Motor neuron (in vitro differentiated cells): ENCODE data around the gene RBP2. TPM values are rescaled to one million over a fixed set of nuclear protein-coding genes. Genes with fewer than 3 reads are reported as not detected.
A peak's percentile ranks its signal among the peaks of the same experiment; 100 is the strongest.

Source experiments
- ATAC-seq, 8 experiments: fragments of 200-7000 bp; cut with Tn5 transposase; replicated peaks in 6 of 8; 2 replicates each; pipeline ENCODE4 v1.8.0; 2021; ENCODE audit warnings: mild to moderate bottlenecking in 8 of 8, moderate library complexity in 8 of 8
- H3K27ac ChIP-seq, 2 donors: fragments of 250-450 bp; sonication (Bioruptor Pico); 2 replicates each; pipeline ENCODE4 v1.9.0; 2021; ENCODE audit warnings: antibody characterized with exemption in 2 of 2, mild to moderate bottlenecking in 2 of 2, moderate library complexity in 1 of 2
- H3K4me1 ChIP-seq, 2 donors: fragments of 250-450 bp; sonication (Bioruptor Pico); replicated peaks in 1 of 2; 2 replicates each; pipeline ENCODE4 v1.6.1; 2021; ENCODE audit warnings: antibody characterized with exemption in 2 of 2, mild to moderate bottlenecking in 2 of 2, moderate library complexity in 1 of 2
- H3K4me3 ChIP-seq, 5 donors: fragments of 250-450 bp; sonication (Bioruptor Pico); 2 replicates each; pipeline ENCODE4 v1.9.0; 2021; ENCODE audit warnings: antibody characterized with exemption in 5 of 5, mild to moderate bottlenecking in 5 of 5, moderate library complexity in 4 of 5
- WGBS, 10 experiments: fragments of 450-650 bp; shearing (Covaris generic); methylation state at CpG; one replicate each; pipeline ENCODE4 v1.0.0; 2022; 5-methylcytosine and 5-hydroxymethylcytosine counted together
- in situ Hi-C, 9 experiments: fragments of 400-800 bp; cut with MboI; loops; one replicate each; pipeline ENCODE4 v1.15.0; 2021; ENCODE audit warnings: low sequenced_read_pairs in 9 of 9, low pct_unique_long_range_greater_than_20kb in 2 of 9; ENCODE audit not compliant: unreplicated experiment in 9 of 9
- total RNA-seq, 8 experiments: library from RNA; unstranded; fragments of 300-600 nt; gene quantifications; 2 replicates each; pipeline versions ENCODE4 v1.2.3 to v1.2.4, GENCODE V29; 2022

RBP2 gene
- total RNA-seq, 8 experiments from 2014 or later, result 0.73 to 3.3 (median 1.4) TPM; not detected in 3

DNA sequence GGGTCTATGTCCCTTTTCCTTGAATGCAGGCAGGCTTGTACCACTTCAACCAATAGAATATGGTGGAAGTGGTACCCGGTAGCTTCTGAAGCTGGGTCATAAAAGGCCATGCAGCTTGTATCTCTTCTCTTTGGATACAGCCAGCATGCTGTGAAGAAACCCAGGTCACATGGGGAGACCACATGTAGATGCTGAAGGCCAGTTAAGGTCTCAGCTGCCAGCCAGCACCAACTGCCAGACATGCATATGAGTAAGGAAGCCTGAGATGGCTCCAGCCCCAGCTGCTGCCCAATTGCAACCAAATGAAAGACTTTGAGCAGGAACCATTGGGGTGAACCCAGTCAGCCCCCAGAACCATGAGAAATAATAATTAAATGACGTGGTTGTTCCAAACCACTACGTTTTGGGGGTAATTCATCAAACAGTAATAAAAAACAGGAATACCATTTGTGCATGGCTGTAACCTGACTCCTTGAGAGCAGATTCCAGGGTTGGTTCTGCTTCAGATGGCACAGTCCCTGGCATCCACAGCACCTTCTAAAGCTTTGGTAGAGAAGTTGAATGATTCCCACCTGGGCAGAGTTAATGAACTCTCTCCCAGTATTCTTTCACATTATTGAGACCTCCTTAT, 3.8 kb downstream of the RBP2 start:
- peaks cover 11 to 19% of the 10 kb centered on the region in 2 donors for H3K4me1 ChIP-seq
- WGBS, 10 experiments, result 40 to 94% (median 81%) methylated on average over 1 to 3 of the region's 3 CpGs; no CpG with 5 or more reads in 4 of the 10 experiments
- ATAC-seq, result no peak
- no peak overlapping the region for H3K4me3 ChIP-seq
- no peak overlapping the region for H3K27ac ChIP-seq
- in situ Hi-C loops, result no loop called here

DNA sequence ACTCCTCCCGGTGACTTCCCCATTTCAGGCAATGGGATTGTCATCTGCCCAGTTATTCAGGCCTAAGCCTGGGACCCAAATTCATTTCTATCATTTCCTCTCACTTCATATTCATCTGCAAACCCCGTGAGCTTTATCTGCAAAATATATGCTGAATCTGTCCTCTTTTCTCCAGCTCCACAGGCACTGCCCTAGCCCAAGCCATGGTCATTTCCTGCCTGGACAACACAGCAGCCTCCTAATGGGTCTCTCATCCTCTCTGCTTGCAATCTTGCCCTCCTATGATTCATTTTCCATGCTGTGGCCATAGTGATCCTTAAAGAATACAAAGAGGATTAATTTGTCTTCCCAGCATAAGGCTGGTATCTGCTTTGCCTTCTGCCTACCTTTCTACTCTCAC, 6.1 kb downstream of the RBP2 start:
- no peak overlapping the region for H3K27ac ChIP-seq
- ATAC-seq, result peak in 3 of 8 experiments; percentile 29 to 84 (median 82)
- WGBS, 10 experiments, result 0 to 100% (median 62%) methylated on average over 1 to 2 of the region's 2 CpGs; no CpG with 5 or more reads in 2 of the 10 experiments
- H3K4me1 ChIP-seq, result peaks cover 11 to 19% of the 10 kb centered on the region in 2 donors
- no peak overlapping the region for H3K4me3 ChIP-seq
- in situ Hi-C loops, result no loop called here

DNA sequence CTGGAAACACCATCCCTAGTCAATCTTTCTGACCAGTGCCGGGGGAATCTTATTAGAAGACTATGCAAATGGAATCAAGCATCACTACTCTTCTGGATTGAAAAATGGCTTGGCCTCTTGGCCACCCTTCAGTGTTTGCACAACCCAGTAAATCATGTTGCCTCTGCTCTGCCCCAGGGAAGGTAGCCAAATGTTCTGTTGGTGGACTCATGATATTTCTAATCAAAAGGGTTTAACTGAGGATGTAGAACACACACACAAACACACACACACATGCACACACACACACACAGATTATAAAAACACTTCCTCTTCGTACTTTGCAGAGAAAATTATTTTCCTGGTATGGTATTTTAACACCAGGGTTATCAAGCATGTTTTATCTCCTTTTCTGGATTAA, 7.9 kb downstream of the RBP2 start:
- ATAC-seq, result peak in 5 of 8 experiments; percentile 63 to 94 (median 86)
- WGBS, 10 experiments, result 0 to 100% (median 40%) methylated on average over 1 to 2 of the region's 2 CpGs; no CpG with 5 or more reads in 2 of the 10 experiments
- Histone ChIP-seq H3K4me1 (peaks cover 11 to 19% of the 10 kb centered on the region in 2 donors), H3K27ac (peak overlapping the region in 1 of 2 donors; percentile 18), H3K4me3 (no peak overlapping the region)
- in situ Hi-C loops, result no loop called here

DNA sequence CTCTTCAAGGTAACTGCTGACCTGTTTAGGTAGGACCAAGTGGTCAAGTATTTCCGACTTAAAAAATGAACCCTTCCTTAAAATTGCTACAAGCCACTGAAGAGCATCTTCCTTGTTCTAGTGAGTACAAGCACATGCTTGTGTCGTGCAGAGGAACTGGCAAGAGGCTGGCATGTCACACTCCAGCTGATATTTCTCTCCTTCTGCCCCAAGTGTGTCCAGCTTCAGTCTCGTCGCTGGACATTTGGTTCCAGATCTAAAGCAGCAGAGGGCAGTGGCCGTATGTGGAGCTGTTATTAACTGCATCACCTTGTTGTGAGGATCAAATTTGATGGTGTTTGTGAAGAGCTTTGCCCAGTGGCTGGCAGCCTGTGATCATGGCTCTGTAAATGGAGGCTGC, 10.0 kb downstream of the RBP2 start:
- in situ Hi-C loops, result no loop called here
- no peak overlapping the region for H3K27ac ChIP-seq
- peaks cover 11 to 19% of the 10 kb centered on the region in 2 donors for H3K4me1 ChIP-seq
- 56 to 100% (median 94%) methylated on average over 1 to 4 of the region's 5 CpGs for WGBS, 10 experiments
- H3K4me3 ChIP-seq, result no peak overlapping the region
- ATAC-seq, result no peak

DNA sequence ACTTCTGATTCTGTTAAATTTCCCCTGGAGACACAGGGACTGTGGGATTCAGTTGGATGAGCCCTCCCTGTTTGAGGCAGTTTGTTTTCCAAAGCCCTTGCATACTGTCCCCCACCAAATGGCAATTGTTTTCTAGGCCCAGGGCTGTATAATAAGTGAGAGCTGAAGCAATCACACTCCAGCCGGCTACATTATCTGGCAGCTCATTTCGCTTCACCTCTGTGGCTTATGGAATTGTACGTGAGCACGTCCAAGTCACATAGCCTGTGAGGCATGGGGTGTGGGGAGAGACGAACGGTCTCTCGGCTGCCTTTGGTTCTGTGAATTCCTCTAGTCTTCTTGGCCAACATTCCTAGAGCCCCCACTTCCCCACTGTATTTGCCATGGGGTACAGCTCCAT, 10.7 kb downstream of the RBP2 start:
- H3K27ac ChIP-seq, result no peak overlapping the region
- WGBS, 10 experiments, result 80 to 100% (median 95%) methylated on average over 1 to 5 of the region's 7 CpGs; no CpG with 5 or more reads in 3 of the 10 experiments
- no peak for ATAC-seq
- in situ Hi-C loops, result no loop called here
- H3K4me1 ChIP-seq, result peaks cover 11 to 22% of the 10 kb centered on the region in 2 donors
- H3K4me3 ChIP-seq, result no peak overlapping the region

DNA sequence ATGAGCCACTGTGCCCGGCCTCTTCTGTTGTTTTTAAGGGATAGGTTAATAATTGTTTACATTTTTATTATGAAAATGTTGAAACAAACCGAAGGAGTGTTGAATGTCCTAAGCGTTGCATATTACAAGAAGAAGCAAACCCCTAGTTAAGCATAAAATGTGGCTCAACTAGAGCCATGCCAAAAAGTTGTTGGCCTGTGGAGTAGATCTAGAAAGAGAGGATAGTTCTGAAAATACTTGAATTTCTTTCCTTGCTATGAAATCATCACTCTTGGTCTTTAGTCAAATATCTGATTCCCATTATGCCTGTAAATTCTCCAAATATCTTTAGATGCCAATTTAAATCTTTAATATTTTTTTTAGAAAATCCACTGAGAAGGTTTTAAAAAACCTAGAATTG, 12.8 kb downstream of the RBP2 start:
- Histone ChIP-seq H3K4me1 (peaks cover 7 to 18% of the 10 kb centered on the region in 2 donors), H3K4me3 (no peak overlapping the region), H3K27ac (no peak overlapping the region)
- in situ Hi-C loops, result no loop called here
- 40 to 92% (median 60%) methylated on average over 2 to 3 of the region's 3 CpGs for WGBS, 10 experiments
- ATAC-seq, result no peak

DNA sequence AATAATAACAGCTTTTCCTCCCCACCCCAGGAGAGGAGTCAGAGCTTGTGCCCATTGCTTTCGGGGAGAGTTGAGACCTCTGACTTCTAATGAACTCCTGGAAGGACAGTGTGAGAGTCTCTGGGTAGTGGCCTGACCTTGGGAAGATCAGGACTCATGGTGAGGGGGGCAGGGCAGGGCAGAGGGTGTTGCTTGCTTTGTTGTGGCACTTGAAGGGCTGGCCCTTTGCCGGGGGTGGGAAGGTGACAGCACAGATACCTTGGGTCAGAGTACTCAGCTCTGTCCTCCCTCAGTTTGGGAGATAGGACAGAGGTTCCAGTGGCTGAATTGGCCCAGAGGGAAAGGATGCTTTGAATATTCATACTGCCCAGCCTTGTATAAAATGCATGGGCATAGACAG, 15.8 kb downstream of the RBP2 start:
- in situ Hi-C loops, result no loop called here
- H3K4me3 ChIP-seq, result no peak overlapping the region
- WGBS, 10 experiments, result 0 to 100% (median 83%) methylated on average over 1 to 2 of the region's 2 CpGs; no CpG with 5 or more reads in 4 of the 10 experiments
- ATAC-seq, result peak in 3 of 8 experiments; percentile 16 to 26 (median 19)
- peaks cover 4 to 26% of the 10 kb centered on the region in 2 donors for H3K4me1 ChIP-seq
- no peak overlapping the region for H3K27ac ChIP-seq

DNA sequence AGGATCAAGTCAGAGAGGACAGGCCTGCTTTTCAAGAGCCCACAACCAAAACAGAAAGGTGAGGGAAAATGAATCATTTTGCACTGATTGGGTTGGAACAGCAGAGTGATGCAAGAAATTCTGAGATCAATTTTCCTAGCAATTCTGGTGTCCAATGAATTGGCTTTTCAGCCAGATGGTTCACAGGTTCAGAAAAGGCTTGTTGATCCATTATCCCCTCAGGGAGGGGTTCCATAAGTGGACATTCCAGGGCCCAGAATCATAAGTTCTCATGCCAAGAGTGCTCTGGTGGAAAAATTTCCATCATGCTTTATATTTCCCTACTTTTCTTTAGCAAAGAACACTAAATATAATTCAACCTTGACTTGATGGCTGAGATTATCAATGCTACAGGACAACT, 16.2 kb downstream of the RBP2 start:
- in situ Hi-C loops, result no loop called here

DNA sequence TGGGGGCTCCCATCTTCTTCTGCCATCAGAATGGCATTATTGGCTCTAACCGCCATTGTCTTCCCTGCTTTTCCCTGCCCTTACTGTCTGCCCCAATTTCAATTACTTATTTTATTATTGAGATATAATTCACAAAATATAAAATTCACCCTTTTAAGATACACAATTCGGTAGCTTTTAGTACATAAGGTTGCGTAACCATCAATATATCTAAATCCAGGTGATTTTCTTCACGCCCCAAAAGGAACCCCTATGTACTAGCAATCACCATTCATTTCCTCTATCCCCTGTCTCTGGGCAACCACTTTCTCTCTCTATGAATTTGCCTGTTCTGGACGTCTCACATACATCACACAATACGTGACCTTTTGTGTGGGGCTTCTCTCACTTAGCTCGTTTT, 18.0 kb downstream of the RBP2 start:
- peaks cover 8 to 39% of the 10 kb centered on the region in 2 donors for H3K4me1 ChIP-seq
- no peak for ATAC-seq
- WGBS, 10 experiments, result 50 to 93% (median 78%) methylated on average over 2 to 7 of the region's 7 CpGs; no CpG with 5 or more reads in 1 of the 10 experiments
- in situ Hi-C loops, result no loop called here
- no peak overlapping the region for H3K27ac ChIP-seq
- no peak overlapping the region for H3K4me3 ChIP-seq

More for the DNA sequence above, 16.2 kb downstream of the RBP2 start:
- Histone ChIP-seq H3K27ac (no peak overlapping the region), H3K4me1 (peaks cover 4 to 31% of the 10 kb centered on the region in 2 donors), H3K4me3 (no peak overlapping the region)
- peak in 1 of 8 experiments; percentile 7 for ATAC-seq

DNA sequence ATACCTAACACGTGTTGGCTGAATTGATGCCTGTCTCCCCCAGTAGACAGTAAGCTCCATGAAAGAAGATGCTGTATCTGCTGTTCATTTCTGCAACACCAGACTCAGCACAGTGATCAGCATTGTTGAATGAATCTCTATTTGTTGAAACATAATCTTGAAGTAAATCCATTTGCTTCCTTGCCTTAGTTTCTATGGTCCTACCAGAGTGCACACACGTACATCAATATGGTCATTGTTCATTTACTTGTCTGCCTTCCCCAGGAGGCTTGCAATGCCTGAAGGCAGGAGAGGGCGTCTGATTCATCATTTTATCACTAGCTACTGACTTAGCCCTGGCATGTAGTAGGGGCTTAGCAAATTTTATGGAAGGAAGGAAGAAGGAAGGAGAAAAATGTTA, 19.2 kb downstream of the RBP2 start:
- H3K4me1 ChIP-seq, result peaks cover 8 to 46% of the 10 kb centered on the region in 2 donors
- no peak overlapping the region for H3K27ac ChIP-seq
- 0 to 67% (median 40%) methylated on average over 1 to 3 of the region's 3 CpGs; no CpG with 5 or more reads in 2 of the 10 experiments for WGBS, 10 experiments
- peak in 5 of 8 experiments; percentile 16 to 84 (median 24) for ATAC-seq
- H3K4me3 ChIP-seq, result no peak overlapping the region
- in situ Hi-C loops, result no loop called here

DNA sequence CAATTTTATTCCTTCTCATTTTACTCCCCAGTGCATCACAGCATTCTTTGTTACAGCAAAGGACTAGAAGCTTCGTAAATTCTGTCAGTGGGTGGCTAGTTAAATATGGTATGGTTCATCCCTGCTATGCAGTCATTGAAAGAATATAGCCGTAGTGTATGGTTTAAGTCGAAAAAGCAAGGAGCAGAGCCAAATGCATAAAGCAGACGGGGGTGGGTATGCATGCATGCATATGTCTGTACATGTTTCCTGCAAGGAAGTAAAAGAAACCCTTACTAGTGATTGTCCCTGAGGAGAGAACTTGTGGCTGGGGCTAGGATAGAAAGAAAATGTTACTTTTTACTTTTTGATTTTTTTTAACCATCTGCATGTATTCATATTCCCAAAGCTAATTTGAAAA, 19.9 kb downstream of the RBP2 start:
- 0 to 96% (median 38%) methylated on average over 2 to 4 of the region's 4 CpGs; no CpG with 5 or more reads in 1 of the 10 experiments for WGBS, 10 experiments
- Histone ChIP-seq H3K27ac (no peak overlapping the region), H3K4me1 (peaks cover 8 to 46% of the 10 kb centered on the region in 2 donors), H3K4me3 (no peak overlapping the region)
- ATAC-seq, result peak in 3 of 8 experiments; percentile 15 to 73 (median 46)
- in situ Hi-C loops, result no loop called here

DNA sequence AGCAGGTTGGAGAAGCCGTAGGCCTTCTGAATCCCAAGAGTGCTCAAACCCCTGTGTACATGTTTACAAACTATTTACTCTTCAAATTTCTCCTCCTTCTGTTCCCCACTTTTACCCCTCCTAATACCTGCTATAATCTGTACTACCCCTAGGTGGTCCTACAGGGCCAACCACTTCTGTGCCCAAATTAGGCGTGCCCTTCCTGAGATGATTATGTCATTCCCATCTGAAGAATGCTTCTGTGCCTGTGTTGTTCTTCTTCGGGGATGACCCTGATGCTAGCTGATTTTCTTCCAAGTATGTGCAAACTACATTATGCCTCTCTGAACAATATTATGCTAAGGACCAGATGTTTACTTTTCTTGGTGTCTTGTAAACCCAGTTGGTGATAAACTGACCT, 20.5 kb downstream of the RBP2 start:
- Histone ChIP-seq H3K27ac (no peak overlapping the region), H3K4me3 (no peak overlapping the region), H3K4me1 (peaks cover 8 to 46% of the 10 kb centered on the region in 2 donors)
- in situ Hi-C loops, result no loop called here
- WGBS, 10 experiments, result 0 to 100% (median 56%) methylated on average over 1 to 3 of the region's 3 CpGs
- ATAC-seq, result peak in 7 of 8 experiments; percentile 33 to 89 (median 58)

DNA sequence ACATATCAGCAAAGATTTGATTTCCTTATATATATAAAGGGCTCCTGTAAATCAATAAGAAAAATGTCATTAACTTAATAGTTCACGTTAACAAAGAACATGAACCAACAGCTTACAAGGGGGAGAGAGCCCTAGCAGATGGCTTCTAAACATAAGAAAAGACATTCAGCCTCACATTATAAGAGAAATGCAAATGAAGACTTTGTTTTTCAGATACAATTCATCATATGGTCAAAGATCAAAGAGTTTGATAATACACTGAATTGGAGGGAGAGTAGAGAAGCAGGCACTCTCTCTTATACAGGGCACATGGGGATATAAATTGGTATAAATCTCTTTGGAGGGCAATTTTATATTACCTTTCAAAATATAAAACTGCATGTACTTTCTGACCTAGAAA, 21.1 kb downstream of the RBP2 start:
- H3K4me3 ChIP-seq, result no peak overlapping the region
- in situ Hi-C loops, result no loop called here

DNA sequence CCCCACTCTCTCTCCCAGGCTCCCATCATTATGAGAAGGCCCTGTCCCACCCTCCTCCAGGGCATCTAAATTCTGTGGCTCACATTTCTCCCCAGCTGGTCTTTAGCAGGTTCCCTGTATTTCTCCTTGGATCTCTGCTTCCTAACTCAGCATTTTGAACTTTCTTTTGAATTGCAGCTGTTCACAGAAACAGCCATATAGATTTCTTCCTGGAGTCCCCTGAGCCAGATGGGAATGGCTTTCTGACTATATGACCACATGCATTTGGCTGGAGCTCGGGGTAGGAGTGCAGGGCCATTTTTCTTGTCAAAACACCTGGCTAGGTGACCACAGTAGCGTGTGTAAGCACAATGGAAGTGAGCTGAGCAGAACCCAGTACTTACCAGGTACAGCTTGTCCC, 22.0 kb downstream of the RBP2 start:
- 35 to 100% (median 67%) methylated on average over 1 to 2 of the region's 2 CpGs; no CpG with 5 or more reads in 6 of the 10 experiments for WGBS, 10 experiments
- no peak for ATAC-seq
- H3K27ac ChIP-seq, result no peak overlapping the region

More for the DNA sequence above, 21.1 kb downstream of the RBP2 start:
- no peak overlapping the region for H3K27ac ChIP-seq
- H3K4me1 ChIP-seq, result peaks cover 8 to 39% of the 10 kb centered on the region in 2 donors
- peak in 3 of 8 experiments; percentile 12 to 40 (median 38) for ATAC-seq
- WGBS, 10 experiments, result 22 to 100% (median 80%) methylated on average over 1 of the region's 1 CpG; no CpG with 5 or more reads in 2 of the 10 experiments

More for the DNA sequence above, 22.0 kb downstream of the RBP2 start:
- H3K4me3 ChIP-seq, result no peak overlapping the region
- peaks cover 6 to 38% of the 10 kb centered on the region in 2 donors for H3K4me1 ChIP-seq
- in situ Hi-C loops, result no loop called here
